ENCODE data around the gene ABHD8. TPM values are rescaled to one million over a fixed set of nuclear protein-coding genes. Genes with fewer than 3 reads are reported as not detected.

ABHD8 gene, protein sequence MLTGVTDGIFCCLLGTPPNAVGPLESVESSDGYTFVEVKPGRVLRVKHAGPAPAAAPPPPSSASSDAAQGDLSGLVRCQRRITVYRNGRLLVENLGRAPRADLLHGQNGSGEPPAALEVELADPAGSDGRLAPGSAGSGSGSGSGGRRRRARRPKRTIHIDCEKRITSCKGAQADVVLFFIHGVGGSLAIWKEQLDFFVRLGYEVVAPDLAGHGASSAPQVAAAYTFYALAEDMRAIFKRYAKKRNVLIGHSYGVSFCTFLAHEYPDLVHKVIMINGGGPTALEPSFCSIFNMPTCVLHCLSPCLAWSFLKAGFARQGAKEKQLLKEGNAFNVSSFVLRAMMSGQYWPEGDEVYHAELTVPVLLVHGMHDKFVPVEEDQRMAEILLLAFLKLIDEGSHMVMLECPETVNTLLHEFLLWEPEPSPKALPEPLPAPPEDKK
- total RNA-seq (ENCODE audit: low replicate concordance) = 4.6 and 13.3 TPM in 2 replicates

DNA sequence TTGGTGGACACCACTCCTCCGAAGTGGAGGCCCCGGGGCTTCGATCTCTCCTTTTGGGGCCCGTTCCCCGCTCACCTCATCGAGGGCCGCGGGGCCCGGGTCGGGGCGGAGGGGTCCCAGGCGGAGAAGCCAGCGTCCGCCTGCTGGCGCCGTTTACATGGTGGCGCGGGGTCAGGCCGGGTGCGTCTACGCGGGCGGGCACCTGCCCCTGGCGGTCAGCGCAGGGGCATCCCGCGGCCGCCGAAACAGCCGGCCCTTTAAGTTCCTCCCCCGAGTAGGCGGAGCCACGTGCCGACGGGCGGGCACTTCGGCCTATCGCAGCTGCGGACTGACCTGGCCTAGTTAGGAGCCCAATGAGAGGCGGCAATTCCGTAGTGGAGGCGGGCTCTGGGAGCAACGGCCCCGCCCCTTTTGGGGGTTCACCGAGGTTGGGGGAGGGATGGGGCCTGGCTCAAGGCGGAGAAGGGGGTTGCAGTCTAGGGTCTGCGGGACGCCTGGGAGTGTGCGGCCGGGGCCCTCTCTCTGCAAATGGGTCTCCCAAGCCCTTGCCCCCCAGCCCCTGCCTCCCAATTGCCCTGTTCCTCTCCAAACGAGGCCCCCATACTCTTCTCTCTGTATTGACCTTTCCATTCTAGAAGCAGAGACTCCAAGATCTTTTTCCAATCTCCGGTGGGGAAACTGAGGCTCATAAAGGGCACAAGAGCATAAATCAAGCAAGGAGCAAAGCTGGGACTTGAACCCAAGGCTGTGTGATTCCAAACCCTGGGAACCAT is at the start of gene ABHD8:
TSS of gene ABHD8 (minus strand) at position 259 of the 773 bp plus-strand sequence. CDS start 1,809 bp downstream, outside the sequence.
- Histone ChIP-seq H3K4me2 (peak within 1 kb of the TSS; percentile 90), H3K27ac (no peak within 1 kb of the TSS), H4K20me1 (ENCODE audit: low read depth) (no peaks in the 10 kb centered on the region), H3K27me3 (no peaks in the 10 kb centered on the region), H3F3A (ENCODE audit: low read depth) (peaks cover 38% of the 10 kb centered on the region), H3K9ac (no peak within 1 kb of the TSS), H3K4me3 (peak within 1 kb of the TSS; percentile 67), H3K9me3 (ENCODE audit: low read depth) (no peaks in the 10 kb centered on the region), H2AFZ (replicated peaks) (peak within 1 kb of the TSS; percentile 77), H3K79me2 (ENCODE audit: low read depth) (peaks cover 11% of the 10 kb centered on the region), H3K36me3 (no peaks in the 10 kb centered on the region), H3K4me1 (peaks cover 6% of the 10 kb centered on the region)
- H3K27ac Mint-ChIP-seq = no peak within 1 kb of the TSS
- H3K9me3 Mint-ChIP-seq = peaks cover 1% of the 10 kb centered on the region
- peaks cover 7% of the 10 kb centered on the region for H3K27me3 Mint-ChIP-seq (ENCODE audit: insufficient read depth, low read depth)
- H3K4me3 Mint-ChIP-seq = peak within 1 kb of the TSS; percentile 91
- H3K36me3 Mint-ChIP-seq = peaks cover 9% of the 10 kb centered on the region
- TF ChIP-seq, protein P1, sequence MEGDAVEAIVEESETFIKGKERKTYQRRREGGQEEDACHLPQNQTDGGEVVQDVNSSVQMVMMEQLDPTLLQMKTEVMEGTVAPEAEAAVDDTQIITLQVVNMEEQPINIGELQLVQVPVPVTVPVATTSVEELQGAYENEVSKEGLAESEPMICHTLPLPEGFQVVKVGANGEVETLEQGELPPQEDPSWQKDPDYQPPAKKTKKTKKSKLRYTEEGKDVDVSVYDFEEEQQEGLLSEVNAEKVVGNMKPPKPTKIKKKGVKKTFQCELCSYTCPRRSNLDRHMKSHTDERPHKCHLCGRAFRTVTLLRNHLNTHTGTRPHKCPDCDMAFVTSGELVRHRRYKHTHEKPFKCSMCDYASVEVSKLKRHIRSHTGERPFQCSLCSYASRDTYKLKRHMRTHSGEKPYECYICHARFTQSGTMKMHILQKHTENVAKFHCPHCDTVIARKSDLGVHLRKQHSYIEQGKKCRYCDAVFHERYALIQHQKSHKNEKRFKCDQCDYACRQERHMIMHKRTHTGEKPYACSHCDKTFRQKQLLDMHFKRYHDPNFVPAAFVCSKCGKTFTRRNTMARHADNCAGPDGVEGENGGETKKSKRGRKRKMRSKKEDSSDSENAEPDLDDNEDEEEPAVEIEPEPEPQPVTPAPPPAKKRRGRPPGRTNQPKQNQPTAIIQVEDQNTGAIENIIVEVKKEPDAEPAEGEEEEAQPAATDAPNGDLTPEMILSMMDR (IDR thresholded peaks at IDR 0.05) = peak; percentile 72
- TF ChIP-seq EZH2phosphoT487 (IDR thresholded peaks at IDR 0.05) = no peak
- H3K4me1 Mint-ChIP-seq = peaks cover 32% of the 10 kb centered on the region
- DNase-seq (ENCODE audit: low spot score) = peak; percentile 99

DNA sequence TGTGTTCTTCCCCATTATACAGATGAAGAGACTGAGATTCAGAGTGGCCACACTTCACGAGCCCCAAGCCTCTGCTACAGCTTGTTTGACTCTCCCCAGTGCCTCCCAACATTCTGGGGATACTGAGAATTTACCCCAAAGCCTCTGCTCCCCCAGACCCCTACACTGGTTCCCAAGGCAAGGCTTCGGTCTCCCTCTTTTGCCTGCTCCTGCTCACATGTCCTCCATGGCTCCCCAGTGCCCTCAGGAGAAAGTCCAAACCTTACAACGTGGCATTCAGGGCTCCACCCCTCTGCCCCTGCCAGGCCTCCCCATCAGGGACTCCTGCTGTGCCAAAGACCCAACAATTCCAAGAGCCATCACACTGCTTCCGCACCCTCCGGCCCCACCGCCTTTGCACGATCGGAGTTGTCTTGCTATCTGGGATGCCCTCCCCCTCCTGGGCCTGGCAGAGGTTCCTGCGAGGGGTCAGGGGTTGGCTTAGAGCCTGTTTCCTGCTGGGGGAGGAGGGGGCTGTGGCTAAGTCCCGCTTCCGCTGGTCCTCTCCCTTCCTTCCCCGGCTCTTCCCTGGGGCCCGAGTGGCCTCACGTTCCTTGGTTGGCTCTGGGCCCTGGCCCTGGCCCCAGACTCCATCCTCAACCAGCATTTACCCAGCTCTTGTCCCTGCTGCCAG is 49.5 kb upstream of the ABHD8 start:
- H3K27me3 ChIP-seq = no peaks in the 10 kb centered on the region
- Mint-ChIP-seq H3K4me1 (peaks cover 11% of the 10 kb centered on the region), H3K4me3 (peak overlapping the region; percentile 33), H3K27ac (no peak overlapping the region), H3K36me3 (no peaks in the 10 kb centered on the region), H3K9me3 (no peaks in the 10 kb centered on the region), H3K27me3 (ENCODE audit: insufficient read depth, low read depth) (peaks cover 14% of the 10 kb centered on the region)
- no peak for DNase-seq (ENCODE audit: low spot score)
- H2AFZ ChIP-seq (replicated peaks) = peak overlapping the region; percentile 27
- peaks cover 5% of the 10 kb centered on the region for H3K4me1 ChIP-seq
- H3K4me3 ChIP-seq = no peak overlapping the region
- H3K9me3 ChIP-seq (ENCODE audit: low read depth) = no peaks in the 10 kb centered on the region
- no peaks in the 10 kb centered on the region for H4K20me1 ChIP-seq (ENCODE audit: low read depth)
- H3K79me2 ChIP-seq (ENCODE audit: low read depth) = no peaks in the 10 kb centered on the region
- TF ChIP-seq, protein P1 (IDR thresholded peaks at IDR 0.05) = no peak
- TF ChIP-seq EZH2phosphoT487 (IDR thresholded peaks at IDR 0.05) = no peak
- H3K4me2 ChIP-seq = no peak overlapping the region
- H3K9ac ChIP-seq = no peak overlapping the region
- no peaks in the 10 kb centered on the region for H3K36me3 ChIP-seq
- H3F3A ChIP-seq (ENCODE audit: low read depth) = peaks cover 13% of the 10 kb centered on the region
- no peak overlapping the region for H3K27ac ChIP-seq

DNA sequence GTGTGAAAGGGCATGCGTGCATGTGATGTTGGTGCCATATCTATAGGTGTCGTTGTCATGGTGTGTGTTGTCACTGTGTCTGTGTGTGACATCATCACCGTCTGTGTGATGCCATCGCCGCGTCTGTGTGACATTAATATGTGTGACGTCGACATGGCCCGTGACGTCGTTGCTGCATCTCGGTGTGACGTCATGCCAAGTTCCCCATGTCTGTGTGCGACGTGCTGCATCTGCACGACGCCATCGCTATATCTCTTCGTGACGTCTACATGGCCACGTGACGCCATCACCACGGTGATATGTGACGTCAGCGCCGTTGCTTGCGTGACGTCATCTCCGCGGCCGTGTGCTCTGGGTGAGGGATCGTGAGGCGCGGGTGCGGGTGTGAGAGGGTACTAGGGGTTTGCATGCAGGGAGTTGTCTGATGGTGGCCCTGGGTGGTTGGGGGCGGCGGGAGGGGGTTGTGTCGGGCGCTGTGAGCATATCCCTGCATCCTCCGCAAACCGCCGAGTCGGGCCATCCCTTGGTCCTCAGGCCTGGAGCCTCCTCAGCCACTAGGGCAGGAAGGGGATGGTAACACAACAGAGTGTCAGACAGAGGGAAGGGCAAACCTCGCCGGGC is 48.7 kb upstream of the ABHD8 start:
- Mint-ChIP-seq H3K9me3 (no peaks in the 10 kb centered on the region), H3K27me3 (ENCODE audit: insufficient read depth, low read depth) (peaks cover 15% of the 10 kb centered on the region), H3K4me1 (peaks cover 11% of the 10 kb centered on the region), H3K4me3 (peak overlapping the region; percentile 67), H3K27ac (peak overlapping the region; percentile 93), H3K36me3 (no peaks in the 10 kb centered on the region)
- Histone ChIP-seq H3K4me3 (no peak overlapping the region), H3K79me2 (ENCODE audit: low read depth) (no peaks in the 10 kb centered on the region), H3K27me3 (no peaks in the 10 kb centered on the region), H2AFZ (replicated peaks) (no peak overlapping the region), H3F3A (ENCODE audit: low read depth) (peaks cover 13% of the 10 kb centered on the region), H4K20me1 (ENCODE audit: low read depth) (no peaks in the 10 kb centered on the region), H3K27ac (no peak overlapping the region), H3K4me2 (no peak overlapping the region), H3K9me3 (ENCODE audit: low read depth) (no peaks in the 10 kb centered on the region), H3K36me3 (no peaks in the 10 kb centered on the region), H3K9ac (no peak overlapping the region), H3K4me1 (peaks cover 5% of the 10 kb centered on the region)
- TF ChIP-seq EZH2 (IDR thresholded peaks at IDR 0.05) (no peak), EZH2phosphoT487 (IDR thresholded peaks at IDR 0.05) (no peak)
- TF ChIP-seq, protein P1 (IDR thresholded peaks at IDR 0.05) = no peak
- DNase-seq (ENCODE audit: low spot score) = no peak
